ENCODE data around the gene SHOX.
"Not testable (repeated sequence)": the region's sequence is repeated elsewhere in the genome, so short reads cannot be mapped to it uniquely, and the experiment has no call there.

SHOX gene

DNA sequence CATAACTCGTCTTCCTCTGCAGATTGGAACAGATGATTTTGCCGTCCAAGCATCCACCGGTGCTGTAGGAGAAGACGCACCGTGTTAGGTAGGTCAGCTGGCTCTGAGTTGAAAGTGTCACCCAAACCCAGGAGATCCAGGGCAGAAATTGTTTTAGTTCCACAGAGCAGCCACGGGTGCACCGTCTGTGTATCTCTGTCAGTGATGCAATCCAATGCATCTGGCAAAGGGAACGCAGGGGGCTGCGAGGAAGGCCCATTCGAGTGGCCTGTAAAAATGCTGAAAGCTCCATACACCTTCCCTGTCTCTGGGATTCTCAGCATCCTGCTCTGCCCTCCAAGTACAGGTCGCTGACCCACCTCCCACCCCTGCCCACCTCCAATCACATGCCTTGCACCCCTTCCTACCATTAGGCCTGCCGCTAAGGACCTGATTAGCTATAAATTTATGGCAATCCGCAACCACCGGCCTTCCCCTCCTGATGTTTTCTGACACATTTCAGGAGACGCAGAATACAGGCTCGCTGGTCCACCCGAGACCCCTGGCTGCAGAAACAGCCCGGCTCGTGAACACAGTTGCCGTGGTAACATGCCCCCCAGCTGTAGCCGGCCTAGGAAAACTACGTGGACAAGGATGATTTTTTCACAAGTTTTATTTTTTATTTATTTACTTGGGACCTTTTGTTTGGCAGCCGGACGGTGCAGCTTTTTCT, 39.7 kb upstream of the SHOX start:
- no peak for DNase-seq (ENCODE audit: low read depth)
- no peak for TF ChIP-seq CTCF (IDR thresholded peaks at IDR 0.05; ENCODE audit: low read depth, low read length, missing control alignments)
- no peak overlapping the region for H3K4me3 ChIP-seq (ENCODE audit: low read depth, low read length)

DNA sequence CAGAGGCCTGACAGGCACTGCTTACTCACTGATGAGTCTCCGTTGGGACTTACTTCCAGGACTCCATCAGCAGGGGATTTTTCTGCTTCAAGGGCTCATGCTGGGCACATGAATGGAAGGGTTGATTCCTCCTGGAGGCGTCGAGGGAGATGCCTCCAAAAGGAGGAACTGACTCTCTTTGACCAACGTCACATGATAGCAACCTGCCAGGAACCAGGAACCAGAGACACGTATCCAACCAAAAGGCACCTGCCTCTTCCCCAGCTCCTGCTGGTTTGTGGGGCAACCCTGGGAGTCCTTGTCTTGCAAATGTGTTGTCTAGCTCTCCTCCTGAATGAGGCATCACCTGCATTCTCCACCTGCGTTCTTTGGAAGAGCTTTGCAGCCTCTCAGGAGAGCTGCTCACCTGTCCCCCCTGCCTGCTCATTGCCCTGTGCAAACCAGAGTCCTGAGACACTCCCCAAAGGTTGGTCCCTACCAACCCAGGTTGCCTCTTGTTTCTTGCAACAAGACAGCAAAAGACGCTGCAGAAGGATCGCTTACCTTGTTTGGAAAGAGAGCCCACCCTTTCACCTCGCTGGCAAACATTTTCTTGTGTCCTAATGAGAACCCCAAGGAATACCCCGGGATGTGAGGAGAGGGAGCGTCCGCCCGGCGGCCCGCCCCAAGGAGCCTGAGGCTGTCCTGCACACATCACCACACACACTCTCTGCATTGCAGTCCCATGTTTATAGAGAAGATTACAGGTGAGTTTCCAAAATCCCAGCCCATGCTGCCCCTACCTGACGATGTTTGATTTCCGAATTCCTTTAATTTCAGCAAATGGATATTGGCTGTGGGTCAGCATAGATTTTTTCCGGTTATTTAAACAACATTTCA, 30.5 kb upstream of the SHOX start:
- TF ChIP-seq CTCF (IDR thresholded peaks at IDR 0.05; ENCODE audit: low read depth, low read length, missing control alignments) = no peak
- no peak overlapping the region for H3K4me3 ChIP-seq (ENCODE audit: low read depth, low read length)
- DNase-seq (ENCODE audit: low read depth) = no peak

GRCh38 chrX:603029-603428, 27.6 kb upstream of the SHOX start:
- H3K4me3 ChIP-seq (ENCODE audit: low read depth, low read length); DNase-seq (ENCODE audit: low read depth): not testable (repeated sequence)

- DNase-seq (ENCODE audit: low read depth); H3K4me3 ChIP-seq (ENCODE audit: low read depth, low read length): not testable (repeated sequence)
Observed at GRCh38 chrX:604616-605015, 26.0 kb upstream of the SHOX start.

DNA sequence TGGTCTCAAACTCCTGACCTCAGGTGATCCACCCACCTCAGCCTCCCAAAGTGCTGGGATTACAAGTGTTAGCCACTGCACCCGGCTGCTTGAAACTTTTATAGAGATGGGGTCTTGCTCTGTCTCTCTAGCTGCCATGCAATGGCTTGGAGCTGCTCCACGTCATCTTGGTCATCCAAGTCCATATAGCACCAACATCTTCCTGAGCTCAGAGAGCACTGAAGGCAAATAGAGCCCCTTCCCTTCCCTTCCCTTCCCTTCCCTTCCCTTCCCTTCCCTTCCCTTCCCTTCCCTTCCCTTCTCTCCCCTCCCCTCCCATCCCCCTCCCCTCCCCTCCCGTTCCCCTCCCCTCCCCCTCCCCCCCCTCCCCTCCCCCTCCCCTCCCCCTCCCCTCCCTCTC, 22.5 kb upstream of the SHOX start:
- DNase-seq (ENCODE audit: low read depth); H3K4me3 ChIP-seq (ENCODE audit: low read depth, low read length): not testable (repeated sequence)

DNA sequence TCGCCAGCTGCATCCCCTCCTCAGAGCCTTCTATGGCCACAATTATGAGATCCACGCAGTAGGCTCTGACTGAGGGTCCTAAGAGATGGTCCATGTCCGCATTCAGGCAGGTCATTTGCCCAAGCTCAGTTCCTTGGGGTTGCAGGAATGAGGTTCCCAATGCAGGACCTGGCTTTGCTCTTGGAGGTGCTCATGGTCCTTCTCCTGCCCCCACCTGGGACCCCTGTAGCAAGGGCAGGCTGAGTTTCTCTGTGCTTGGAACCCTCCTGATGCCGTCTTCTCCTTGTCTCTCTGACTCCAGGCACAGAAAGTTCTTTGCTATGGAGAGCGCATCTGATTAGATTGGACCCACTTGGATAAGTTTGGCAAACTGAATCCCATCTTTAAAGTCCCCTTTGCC, 16.5 kb upstream of the SHOX start:
- TF ChIP-seq CTCF (IDR thresholded peaks at IDR 0.05; ENCODE audit: low read depth, low read length, missing control alignments) = no peak
- no peak overlapping the region for H3K4me3 ChIP-seq (ENCODE audit: low read depth, low read length)
- no peak for DNase-seq (ENCODE audit: low read depth)

- no peak for DNase-seq (ENCODE audit: low read depth)
- H3K4me3 ChIP-seq (ENCODE audit: low read depth, low read length) = no peak overlapping the region
- no peak for TF ChIP-seq CTCF (IDR thresholded peaks at IDR 0.05; ENCODE audit: low read depth, low read length, missing control alignments)
Observed at GRCh38 chrX:617401-617800, 13.2 kb upstream of the SHOX start.

DNA sequence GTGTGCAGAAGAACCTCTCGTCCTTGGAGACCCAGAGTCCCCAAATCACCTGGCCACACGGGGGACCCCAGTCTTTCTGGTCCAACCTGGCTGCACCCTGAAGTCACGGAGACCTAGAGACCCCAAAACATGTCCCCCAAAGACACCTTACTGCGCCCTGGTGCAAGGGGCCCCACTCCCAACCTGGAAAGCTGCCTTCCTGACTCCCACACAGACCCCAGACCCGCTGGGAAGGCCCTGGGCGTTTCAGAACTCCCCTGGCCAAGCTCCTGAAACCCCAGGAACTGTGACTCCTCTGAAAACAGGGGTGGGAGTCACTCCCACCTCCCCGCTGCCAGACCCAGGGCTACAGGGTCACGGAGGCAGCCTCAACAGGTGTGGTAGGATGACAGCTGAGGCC, 12.7 kb upstream of the SHOX start:
- DNase-seq (ENCODE audit: low read depth) = no peak

GRCh38 chrX:618304-618703, 12.3 kb upstream of the SHOX start:
- DNase-seq (ENCODE audit: low read depth); H3K4me3 ChIP-seq (ENCODE audit: low read depth, low read length): not testable (repeated sequence)

More for the DNA sequence above, 12.7 kb upstream of the SHOX start:
- H3K4me3 ChIP-seq (ENCODE audit: low read depth, low read length) = no peak overlapping the region
- no peak for TF ChIP-seq CTCF (IDR thresholded peaks at IDR 0.05; ENCODE audit: low read depth, low read length, missing control alignments)

Measured in GM12864 (cell line).